Stimulated activated CD4-positive, alpha-beta T cell treated with anti-CD3 and anti-CD28 coated beads, Interleukin-15, amount 100 ng/mL, for 24 hours (primary cell): ENCODE measurements around the gene CYB561.

Experiments
- DNase-seq: peaks from one replicate; pipeline ENCODE4 v3.0.0-alpha.2; 2020

The CYB561 gene, protein sequence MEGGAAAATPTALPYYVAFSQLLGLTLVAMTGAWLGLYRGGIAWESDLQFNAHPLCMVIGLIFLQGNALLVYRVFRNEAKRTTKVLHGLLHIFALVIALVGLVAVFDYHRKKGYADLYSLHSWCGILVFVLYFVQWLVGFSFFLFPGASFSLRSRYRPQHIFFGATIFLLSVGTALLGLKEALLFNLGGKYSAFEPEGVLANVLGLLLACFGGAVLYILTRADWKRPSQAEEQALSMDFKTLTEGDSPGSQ

DNA sequence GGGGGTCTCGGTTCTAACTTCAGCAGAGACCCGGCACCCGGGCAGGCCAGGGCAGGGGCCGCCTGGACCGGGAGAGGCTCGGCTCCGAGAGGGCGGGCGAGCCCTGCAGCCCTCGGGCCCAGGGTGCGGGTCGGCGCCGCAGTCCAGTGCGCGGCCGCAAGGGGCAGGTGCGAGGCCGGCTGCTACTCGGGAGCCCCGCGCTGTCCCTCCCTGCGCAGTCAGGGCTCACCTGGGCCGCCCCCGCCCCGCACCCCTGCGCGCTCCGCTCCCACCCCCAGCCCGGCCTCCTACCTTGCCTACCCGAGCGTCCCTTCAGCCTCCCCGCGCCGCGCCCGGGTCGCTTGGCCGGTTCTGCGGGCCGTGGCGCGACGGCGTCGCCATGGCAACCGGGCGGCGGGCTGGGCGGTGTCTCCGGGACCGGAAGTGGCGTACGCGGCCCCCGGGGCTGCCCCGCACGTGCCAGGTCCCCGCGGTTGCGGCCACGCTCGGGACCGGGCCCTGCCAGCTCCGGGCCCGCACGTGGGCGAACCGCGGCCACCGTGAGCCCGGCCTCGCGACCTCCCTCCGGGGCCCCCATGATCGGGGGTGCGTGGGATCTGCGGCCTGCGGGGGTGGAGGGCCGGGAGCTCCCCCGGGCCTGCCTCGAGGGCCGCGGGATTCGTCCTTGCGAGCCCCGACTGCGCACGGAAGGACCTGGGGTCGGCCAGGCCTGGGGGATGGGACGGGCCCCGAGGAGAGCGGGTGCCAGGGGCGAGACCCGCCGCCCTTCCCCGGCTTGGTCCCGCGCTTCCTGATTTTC is at the start of gene CYB561:
Gene CYB561, minus strand, starts transcription at position 353 of the 799 bp plus-strand sequence. CDS start 8,759 bp downstream, outside the sequence.
- peak; percentile 80 for DNase-seq

DNA sequence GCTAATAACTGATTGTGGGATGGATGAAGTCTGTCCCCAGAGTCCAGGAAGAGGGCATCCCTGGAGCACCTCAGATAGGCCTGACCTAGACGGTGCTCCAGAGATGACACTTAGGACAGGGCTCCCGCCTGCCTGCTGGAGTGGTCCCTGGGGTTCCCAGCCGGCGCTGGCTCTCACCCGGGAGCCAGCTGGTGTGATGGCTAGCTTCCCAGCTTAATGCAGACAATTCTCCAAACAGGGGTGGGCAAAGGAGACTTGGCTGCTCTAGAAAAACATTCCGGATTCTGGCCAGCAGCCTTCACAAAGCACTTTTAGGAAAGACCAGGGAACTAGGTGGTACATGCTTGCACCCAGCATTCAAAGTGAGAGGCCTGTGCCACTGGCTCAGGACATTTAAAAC is 49.4 kb upstream of the CYB561 start:
- DNase-seq: no peak

DNA sequence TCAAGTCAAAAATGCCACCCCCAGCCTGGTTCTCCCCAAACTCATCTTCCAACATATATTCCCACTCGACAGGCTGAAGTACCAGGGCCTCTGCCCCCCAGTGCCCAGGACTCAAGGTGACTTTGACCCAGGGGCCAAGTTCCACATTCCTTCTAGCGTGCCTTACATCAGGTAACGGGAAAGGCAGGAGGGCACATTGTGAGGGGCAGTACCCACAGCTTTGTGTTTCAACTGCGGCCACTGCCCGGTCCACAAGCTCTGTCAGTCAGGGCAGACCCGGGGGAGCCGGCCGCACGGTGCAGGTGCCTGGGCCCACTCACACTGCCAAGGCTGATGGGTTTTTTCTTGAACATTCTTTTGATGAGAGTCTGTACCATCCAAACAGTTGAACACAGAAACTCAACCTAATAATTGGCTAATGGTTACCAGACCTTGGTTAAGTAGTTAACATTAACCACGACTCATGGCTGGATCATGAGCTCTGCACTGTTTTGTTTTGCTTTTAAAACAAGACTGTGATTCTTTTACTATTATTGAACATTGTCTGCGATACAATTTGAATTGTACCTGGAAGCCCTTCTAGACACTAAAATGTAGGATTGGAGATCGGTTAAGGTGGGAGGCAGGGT is 48.3 kb upstream of the CYB561 start:
- no peak for DNase-seq

DNA sequence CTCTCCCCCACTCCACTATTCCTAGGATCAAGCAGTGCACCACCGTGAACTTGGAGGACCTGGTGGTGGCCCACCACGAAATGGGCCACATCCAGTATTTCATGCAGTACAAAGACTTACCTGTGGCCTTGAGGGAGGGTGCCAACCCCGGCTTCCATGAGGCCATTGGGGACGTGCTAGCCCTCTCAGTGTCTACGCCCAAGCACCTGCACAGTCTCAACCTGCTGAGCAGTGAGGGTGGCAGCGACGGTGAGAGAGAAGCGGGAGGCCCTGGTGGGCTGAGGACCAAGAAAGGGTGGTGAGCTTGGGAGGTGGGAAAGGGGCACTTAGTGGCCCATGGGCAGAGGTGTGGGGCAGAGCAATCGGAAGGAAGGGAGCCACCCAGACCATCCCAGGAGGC is 47.3 kb upstream of the CYB561 start:
- DNase-seq: no peak

DNA sequence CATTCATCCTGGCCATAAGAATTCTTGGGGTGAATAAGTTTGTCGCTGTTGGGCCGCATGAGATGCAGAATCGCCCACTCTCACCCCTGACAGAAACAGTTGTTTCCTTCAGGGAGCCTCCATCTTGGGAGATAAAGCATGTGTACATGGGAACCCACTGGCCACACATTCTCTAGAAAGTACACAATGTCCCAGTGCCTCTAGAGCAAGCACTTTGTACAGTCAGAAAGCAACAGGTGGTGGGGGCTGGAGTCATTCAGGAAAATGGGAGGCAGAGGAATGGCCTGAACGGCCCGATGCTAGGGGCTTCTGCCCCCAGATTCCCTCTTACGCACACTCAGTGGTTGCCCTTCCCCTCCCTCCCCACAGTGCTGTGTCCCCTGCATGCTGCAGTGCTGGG is 46.8 kb upstream of the CYB561 start:
- DNase-seq: no peak

DNA sequence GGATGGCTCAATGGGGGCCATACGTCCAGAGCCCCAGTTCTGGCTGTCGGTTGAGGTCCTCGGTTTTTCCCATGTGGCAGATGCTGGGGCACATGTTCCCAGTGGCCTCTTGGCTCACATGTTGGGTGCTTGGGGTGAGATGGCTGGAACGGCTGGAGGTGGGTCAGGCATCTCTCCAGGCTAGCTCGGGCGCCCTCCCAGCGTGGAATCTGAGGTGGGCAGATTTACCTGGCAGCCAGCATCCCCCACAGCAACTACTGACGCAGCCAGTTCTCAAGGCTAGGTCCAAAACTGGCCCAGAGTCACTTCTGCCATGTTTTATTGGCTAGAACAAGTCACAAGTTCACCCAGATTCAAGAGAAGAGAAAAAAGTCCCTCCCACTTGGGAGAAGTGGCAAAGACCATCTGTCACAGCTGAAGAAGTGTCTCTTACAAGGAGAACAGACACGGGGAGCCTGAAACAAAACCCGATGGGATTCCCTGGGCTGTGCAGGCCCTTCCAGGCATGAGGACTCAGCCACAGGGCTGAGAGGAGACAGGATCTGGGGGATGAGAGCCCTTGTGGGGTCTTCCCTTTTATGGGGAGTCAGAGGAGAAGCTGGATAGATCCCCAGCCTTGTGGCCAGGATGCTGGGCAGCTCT is 46.0 kb upstream of the CYB561 start:
- no peak for DNase-seq

DNA sequence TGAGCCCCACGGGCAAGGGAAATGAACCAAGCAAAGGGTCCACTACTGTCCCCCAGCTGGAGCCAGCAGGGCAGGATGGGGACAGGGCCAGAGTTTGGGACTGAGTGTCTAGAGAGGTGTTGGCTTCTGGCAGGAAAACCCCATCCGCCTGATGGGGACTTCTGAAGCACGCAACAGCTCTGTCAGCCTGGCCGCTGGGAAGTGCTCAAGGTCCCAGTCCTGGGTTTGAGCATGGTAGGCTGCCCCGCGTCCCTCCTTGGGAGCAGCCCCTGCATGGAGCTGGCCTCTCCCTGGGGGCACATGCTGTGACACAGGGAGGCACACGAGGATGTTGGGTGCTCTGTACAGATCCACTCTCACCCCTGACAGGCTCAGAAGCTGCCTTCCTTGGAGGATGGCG is 45.3 kb upstream of the CYB561 start:
- no peak for DNase-seq

DNA sequence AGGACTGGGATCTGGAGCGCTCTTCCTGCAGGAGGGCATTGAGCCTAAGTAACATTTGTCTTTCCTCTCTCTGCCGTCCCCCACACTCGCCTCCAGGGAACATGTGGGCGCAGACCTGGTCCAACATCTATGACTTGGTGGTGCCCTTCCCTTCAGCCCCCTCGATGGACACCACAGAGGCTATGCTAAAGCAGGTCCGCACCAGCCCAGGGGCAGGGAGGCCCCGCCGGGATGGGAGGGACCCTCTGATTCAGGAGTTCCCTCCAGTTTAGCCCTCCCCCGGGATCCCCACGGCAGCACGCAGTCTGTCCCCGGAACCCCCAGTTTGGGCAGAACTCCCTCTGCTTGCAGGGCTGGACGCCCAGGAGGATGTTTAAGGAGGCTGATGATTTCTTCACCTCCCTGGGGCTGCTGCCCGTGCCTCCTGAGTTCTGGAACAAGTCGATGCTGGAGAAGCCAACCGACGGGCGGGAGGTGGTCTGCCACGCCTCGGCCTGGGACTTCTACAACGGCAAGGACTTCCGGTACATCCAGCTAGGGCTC is 44.8 kb upstream of the CYB561 start:
- no peak for DNase-seq

DNA sequence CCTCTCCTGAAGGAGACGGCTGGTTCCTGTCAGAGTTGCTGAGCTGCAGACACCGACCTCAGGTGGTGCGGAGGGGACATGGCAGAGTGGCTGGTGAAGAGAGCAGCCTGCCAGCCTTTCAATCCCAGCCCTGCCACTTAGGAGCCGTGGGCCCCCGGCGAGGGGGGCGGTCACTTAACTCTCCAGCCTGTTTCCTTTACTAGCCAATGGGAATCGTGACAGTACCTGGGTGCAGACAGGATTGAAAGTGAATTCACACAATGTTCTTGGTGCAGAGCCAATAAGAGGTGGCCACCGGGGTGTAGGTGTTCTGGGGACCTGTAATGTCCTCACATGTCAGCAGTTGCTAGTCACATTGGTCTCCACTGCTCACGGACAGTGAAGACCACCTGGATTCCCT is 44.2 kb upstream of the CYB561 start:
- no peak for DNase-seq

DNA sequence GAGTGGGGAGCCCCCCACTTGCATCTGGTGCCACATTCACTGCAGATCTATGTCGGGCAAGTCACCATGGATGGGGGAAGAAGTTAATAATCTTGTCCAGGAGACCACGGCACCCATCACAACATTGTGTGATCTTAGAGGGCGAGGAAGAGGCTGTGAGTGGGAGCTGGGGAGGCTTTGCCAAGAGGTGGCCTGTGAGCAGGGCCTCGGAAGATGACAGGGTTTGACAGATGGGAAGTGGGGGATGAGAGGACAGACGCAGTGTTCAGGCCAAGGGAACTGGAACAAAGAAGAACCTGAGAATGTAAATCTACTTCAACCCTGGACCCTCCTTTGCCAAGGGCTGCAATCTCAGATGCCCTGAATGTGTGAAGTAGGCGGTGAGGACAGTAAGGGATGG is 43.2 kb upstream of the CYB561 start:
- no peak for DNase-seq

DNA sequence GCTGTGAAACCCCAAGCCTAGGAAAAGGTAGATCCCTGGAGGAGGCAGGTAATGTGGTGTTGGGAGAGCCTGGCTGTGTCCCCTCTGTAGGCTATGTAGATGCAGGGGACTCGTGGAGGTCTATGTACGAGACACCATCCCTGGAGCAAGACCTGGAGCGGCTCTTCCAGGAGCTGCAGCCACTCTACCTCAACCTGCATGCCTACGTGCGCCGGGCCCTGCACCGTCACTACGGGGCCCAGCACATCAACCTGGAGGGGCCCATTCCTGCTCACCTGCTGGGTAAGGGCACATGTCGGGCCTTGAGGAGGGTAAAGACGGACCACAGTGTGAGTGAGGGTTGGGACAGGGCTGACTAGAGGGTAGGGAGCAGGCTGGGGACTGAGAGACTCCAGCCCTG is 42.7 kb upstream of the CYB561 start:
- DNase-seq: no peak

DNA sequence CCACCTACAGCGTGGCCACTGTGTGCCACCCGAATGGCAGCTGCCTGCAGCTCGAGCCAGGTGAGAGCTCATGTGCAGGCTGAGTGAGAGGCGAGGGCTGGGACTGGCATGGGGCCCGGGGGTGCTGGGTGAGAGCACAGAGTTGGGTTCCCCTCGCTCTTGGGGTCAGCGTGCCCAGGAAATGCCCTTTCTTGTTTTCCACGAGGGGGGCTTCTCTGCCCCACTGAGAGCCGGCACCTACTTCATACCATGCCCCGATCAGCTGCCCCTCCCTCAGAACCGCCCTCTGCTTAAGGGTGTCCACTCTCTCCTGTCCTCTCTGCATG is 40.9 kb upstream of the CYB561 start:
- no peak for DNase-seq

DNA sequence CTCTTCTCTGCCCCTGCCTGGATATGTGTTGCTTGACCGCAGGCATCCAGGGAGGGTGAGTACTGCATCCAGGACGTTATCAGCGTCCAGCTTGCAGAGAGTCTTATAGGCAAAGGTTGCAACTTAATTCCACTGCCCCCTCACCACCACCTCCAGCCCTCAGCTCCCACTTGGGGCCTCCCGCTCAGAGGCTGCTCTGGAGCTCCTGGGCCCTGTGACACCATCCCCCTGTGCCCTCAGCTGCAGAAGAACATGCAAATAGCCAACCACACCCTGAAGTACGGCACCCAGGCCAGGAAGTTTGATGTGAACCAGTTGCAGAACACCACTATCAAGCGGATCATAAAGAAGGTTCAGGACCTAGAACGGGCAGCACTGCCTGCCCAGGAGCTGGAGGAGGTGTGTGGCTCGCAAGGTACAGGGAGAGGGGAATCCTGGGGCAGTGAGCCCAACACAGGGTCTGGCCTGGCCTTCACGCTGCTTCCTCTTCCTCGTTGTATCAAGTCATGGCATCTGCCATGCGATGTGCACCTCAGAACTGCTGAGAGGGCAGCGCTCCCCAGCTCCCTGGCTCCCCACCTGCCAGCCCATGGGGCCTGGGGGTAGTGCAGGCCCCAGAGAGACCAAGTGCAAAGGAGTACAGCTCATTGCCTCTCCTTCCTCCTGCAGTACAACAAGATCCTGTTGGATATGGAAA is 40.4 kb upstream of the CYB561 start:
- no peak for DNase-seq

DNA sequence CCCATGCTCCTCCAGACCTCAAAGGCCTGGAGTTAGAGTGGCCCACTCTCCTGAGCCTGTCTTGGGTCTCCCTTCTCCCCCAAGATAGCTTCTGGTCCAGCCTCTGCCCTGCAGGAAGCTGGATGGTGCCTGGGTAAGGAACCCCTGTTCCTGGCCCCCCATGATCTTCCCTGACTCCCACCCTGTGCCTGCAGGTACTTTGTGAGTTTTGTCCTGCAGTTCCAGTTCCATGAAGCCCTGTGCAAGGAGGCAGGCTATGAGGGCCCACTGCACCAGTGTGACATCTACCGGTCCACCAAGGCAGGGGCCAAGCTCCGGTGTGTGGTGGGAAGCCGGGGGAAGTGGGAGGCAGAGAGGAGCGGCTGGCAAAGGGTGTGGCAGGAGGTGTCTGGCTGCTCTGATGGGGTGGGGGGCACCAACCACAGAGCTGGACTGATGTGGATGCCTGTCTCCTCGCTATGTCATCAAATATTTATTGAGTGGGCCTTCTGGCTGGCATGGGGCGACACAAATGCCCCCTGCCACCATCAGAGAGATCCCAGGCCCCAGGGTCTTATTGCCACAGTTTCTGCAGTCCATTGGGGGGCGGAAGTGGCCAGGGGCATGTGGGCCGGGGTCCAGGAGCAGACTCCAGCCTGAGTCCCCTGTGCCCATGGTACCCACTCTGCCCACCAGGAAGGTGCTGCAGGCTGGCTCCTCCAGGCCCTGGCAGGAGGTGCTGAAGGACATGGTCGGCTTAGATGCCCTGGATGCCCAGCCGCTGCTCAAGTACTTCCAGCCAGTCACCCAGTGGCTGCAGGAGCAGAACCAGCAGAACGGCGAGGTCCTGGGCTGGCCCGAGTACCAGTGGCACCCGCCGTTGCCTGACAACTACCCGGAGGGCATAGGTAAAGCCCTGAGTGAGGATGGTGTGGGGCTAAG is 37.8 kb upstream of the CYB561 start:
- DNase-seq: no peak

DNA sequence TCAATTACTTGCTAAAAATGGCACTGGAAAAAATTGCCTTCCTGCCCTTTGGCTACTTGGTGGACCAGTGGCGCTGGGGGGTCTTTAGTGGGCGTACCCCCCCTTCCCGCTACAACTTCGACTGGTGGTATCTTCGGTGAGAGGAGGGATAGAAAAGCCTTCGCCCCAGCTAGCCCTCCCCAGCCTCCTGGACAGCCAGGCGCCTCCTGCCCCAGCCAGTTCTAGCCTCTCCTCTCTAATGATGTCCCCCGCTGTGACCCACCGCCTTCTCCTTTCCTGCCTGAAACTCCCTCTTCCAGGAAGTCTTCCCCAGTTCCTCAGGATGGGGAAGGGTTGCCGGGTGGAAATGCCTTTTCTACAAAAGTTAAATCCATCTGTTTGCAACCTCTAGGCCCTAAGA is 36.9 kb upstream of the CYB561 start:
- DNase-seq: no peak

DNA sequence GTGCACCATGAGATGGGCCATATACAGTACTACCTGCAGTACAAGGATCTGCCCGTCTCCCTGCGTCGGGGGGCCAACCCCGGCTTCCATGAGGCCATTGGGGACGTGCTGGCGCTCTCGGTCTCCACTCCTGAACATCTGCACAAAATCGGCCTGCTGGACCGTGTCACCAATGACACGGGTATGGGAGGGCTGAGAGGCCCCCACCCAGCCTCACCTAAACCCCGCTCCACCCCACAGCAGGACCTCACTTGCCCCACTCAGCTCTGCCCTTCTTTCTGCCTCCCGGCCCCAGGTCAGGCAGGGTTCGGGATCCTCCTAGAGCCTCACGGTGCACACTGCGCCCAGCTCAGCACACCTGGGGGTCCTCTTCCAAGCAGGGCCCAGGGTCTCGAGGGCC is 36.4 kb upstream of the CYB561 start:
- no peak for DNase-seq

DNA sequence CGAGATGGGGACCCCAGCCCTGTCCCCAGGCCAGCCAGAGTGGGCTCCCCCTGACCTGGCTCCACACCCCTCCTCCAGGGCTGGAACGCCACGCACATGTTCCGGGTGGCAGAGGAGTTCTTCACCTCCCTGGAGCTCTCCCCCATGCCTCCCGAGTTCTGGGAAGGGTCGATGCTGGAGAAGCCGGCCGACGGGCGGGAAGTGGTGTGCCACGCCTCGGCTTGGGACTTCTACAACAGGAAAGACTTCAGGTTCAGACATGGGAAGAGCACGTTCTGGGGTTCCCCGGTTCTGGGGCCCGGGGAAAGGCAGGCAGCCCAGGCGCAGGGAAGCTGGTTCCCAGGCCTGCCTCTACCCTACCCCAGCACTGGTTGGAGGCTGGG is 35.4 kb upstream of the CYB561 start:
- DNase-seq: no peak

DNA sequence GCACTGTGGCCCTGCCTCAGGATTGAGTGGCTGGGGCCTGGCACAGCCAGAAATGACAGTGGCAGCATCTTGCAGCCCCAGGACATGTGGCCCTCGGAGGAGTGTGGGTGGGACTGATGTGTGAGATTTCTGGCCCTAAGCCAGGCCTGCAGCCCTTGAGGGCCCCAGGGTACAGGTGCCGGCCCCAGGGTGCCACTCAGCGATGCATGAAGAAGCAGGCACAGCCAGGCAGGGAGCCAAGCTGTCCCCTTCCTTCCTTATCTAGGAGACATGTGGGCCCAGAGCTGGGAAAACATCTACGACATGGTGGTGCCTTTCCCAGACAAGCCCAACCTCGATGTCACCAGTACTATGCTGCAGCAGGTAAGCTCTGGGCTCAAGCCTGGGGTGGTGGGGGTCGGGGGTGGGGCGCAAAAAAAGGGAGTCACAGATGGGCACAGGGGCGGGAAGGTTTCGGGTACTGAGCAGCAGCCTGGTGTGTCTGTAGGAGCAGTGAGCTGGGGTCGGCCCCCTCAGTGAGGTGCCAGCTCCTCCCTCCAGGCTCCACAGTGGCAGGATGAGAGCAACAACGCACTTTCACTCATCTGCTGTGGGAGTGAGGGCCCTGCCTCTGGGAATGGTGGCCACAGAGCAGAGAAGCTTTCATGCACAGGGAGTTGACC is 34.9 kb upstream of the CYB561 start:
- no peak for DNase-seq

DNA sequence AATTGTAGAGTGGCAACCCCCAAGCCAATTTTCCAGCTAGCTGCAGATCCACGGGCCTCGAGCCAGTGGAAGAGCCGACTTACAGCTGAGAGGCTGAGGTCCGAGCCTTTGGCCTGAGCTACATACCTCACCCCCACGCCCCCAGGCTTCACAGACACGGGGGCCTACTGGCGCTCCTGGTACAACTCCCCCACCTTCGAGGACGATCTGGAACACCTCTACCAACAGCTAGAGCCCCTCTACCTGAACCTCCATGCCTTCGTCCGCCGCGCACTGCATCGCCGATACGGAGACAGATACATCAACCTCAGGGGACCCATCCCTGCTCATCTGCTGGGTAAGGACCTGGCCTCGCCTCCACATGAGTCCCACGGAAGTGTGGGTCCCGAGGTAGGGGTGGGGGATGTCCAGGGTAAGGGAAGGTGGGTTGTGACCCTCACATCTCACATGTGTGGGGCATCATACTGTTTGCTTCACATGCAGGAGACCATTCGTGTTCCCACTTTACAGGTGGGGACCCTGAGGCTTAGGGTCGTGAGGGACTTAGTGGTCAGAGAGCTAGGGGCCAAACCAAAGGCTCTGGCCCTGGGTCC is 34.2 kb upstream of the CYB561 start:
- DNase-seq: no peak

DNA sequence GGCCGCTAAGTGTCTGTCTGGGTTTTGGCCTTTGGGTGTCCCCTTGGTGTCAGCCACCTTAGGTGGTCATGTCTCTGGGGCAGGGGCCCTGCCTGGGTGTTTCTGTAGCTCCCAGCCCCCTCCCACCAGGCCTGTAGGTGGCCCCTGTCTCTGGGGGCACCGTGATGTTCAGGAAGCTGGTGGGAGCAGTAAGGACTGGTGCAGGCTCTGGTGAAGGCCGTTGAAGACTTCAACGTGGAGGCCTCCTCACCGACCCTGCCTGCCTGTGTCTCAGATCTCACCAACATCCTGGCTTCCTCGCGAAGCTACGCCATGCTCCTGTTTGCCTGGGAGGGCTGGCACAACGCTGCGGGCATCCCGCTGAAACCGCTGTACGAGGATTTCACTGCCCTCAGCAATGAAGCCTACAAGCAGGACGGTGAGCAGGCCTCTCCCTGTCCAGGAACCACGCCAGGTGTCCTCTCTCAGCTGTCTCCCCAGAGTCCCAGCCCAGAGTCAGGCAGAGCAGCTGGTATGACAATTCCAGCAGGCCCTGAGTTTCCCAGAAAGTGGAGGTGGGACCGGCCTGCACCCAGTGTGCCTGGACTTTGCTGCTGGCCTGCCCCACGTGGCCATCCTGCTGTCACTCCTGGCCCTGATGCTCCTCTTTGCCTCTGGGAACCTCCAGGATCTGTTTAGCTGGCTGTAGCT is 33.5 kb upstream of the CYB561 start:
- no peak for DNase-seq
